Neuron (in vitro differentiated cells): ENCODE measurements around the gene DACT1.
A peak's percentile ranks its signal among the peaks of the same experiment; 100 is the strongest.

Source experiments
- H2AFZ ChIP-seq: one replicate; pipeline ENCODE4 v1.6.1; 2013; ENCODE audit warnings: low read depth, mild to moderate bottlenecking, inconsistent platforms, low read length, moderate library complexity
- H3K27me3 ChIP-seq: one replicate; pipeline ENCODE4 v1.6.1; 2013; ENCODE audit warnings: low read length; ENCODE audit not compliant: insufficient read depth
- H3K36me3 ChIP-seq: one replicate; pipeline ENCODE4 v1.6.1; 2013; ENCODE audit warnings: low read length; ENCODE audit not compliant: insufficient read depth
- H3K4me1 ChIP-seq: one replicate; pipeline ENCODE4 v1.6.1; 2013; ENCODE audit warnings: low read length; ENCODE audit not compliant: insufficient read depth
- H3K4me3 ChIP-seq: 2 replicates; pipeline ENCODE4 v1.5.1; 2013; ENCODE audit warnings: mild to moderate bottlenecking, low read length, moderate library complexity
- H3K9me3 ChIP-seq: one replicate; pipeline ENCODE4 v1.6.1; 2013; ENCODE audit warnings: low read length

Gene DACT1

DNA sequence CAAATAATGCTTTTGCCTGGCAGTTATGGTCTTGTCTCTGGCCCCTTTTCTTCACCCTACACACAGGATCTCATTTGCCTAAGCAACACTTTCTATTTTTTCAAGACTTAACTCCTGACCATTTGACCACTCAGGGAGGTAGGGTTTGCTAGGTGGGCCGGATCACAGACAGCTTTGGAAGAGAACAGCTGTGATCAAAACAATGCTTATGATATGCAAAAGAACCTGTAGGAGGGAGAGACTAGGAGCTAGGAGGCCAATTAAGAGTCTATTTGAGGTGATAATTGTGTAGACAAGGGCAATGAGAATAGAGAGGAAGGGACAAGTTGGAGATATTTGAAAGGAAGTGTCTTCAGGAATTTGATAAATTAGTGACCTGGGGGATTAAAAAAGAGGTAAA lies 12.3 kb upstream of the DACT1 start:
- Histone ChIP-seq H2AFZ (no peak overlapping the region), H3K36me3 (no peaks in the 10 kb centered on the region), H3K4me1 (no peaks in the 10 kb centered on the region), H3K9me3 (no peaks in the 10 kb centered on the region), H3K27me3 (peaks cover 28% of the 10 kb centered on the region), H3K4me3 (no peak overlapping the region)

GRCh38 chr14:58626431-58626831 lies 11.3 kb upstream of the DACT1 start:
- Histone ChIP-seq H3K4me1 (no peaks in the 10 kb centered on the region), H3K36me3 (no peaks in the 10 kb centered on the region), H3K27me3 (peaks cover 37% of the 10 kb centered on the region), H2AFZ (no peak overlapping the region), H3K9me3 (no peaks in the 10 kb centered on the region), H3K4me3 (no peak overlapping the region)

GRCh38 chr14:58628406-58628805 lies 9.4 kb upstream of the DACT1 start:
- Histone ChIP-seq H3K4me1 (no peaks in the 10 kb centered on the region), H3K4me3 (no peak overlapping the region), H2AFZ (no peak overlapping the region), H3K9me3 (no peaks in the 10 kb centered on the region), H3K27me3 (peaks cover 47% of the 10 kb centered on the region), H3K36me3 (no peaks in the 10 kb centered on the region)

DNA sequence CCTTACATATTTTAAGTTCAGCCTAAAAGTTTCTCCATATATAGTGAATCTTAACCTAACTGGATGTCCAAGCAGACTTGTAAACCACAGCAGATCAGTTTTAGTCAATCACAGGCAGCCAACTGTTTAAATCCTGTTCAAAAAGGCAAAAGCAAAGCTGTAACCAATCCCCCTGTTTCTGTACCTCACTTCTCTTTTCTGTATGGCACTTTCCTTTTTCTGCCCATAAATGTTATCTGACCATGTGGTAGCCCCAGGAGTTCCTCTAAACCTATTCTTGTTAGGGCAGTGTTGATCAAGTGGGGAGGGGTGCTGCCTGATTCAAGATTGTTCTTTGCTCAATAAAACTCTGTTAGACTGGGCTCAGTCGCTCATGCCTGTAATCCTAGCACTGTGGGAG lies 8.5 kb upstream of the DACT1 start:
- no peaks in the 10 kb centered on the region for H3K4me1 ChIP-seq
- H3K27me3 ChIP-seq = peaks cover 50% of the 10 kb centered on the region
- H2AFZ ChIP-seq = no peak overlapping the region

GRCh38 chr14:58631732-58632131 lies 6.0 kb upstream of the DACT1 start:
- Histone ChIP-seq H3K36me3 (no peaks in the 10 kb centered on the region), H3K4me1 (no peaks in the 10 kb centered on the region), H3K4me3 (no peak overlapping the region), H3K9me3 (no peaks in the 10 kb centered on the region), H3K27me3 (peaks cover 44% of the 10 kb centered on the region), H2AFZ (no peak overlapping the region)

More for the DNA sequence above, 8.5 kb upstream of the DACT1 start:
- H3K4me3 ChIP-seq = no peak overlapping the region
- no peaks in the 10 kb centered on the region for H3K9me3 ChIP-seq
- no peaks in the 10 kb centered on the region for H3K36me3 ChIP-seq

DNA sequence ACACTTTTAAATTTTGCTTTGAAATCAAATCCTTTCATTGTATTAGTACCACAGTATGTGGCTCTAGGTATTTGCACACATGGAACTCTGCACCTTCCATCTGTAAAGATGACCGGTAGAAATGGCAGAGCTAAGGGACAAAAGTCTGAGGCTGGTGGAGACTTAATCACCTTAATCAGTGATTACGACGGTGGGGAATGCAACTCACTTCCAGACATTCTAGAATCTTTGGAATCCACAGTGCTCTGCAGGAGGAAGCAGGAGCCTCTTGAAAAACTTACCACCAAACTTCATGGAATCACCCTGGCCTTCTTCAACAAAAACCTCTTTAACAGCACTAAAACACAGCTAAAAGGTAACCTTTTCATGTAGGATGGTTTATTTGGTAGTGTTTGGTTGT lies 3.9 kb upstream of the DACT1 start:
- Histone ChIP-seq H3K9me3 (no peaks in the 10 kb centered on the region), H2AFZ (no peak overlapping the region), H3K4me3 (no peak overlapping the region), H3K36me3 (no peaks in the 10 kb centered on the region), H3K4me1 (peaks cover 6% of the 10 kb centered on the region), H3K27me3 (peaks cover 38% of the 10 kb centered on the region)

GRCh38 chr14:58634406-58635090 lies 3.2 kb upstream of the DACT1 start:
- Histone ChIP-seq H2AFZ (no peak overlapping the region), H3K27me3 (peaks cover 38% of the 10 kb centered on the region), H3K4me1 (peaks cover 13% of the 10 kb centered on the region), H3K36me3 (no peaks in the 10 kb centered on the region), H3K9me3 (no peaks in the 10 kb centered on the region), H3K4me3 (no peak overlapping the region)

DNA sequence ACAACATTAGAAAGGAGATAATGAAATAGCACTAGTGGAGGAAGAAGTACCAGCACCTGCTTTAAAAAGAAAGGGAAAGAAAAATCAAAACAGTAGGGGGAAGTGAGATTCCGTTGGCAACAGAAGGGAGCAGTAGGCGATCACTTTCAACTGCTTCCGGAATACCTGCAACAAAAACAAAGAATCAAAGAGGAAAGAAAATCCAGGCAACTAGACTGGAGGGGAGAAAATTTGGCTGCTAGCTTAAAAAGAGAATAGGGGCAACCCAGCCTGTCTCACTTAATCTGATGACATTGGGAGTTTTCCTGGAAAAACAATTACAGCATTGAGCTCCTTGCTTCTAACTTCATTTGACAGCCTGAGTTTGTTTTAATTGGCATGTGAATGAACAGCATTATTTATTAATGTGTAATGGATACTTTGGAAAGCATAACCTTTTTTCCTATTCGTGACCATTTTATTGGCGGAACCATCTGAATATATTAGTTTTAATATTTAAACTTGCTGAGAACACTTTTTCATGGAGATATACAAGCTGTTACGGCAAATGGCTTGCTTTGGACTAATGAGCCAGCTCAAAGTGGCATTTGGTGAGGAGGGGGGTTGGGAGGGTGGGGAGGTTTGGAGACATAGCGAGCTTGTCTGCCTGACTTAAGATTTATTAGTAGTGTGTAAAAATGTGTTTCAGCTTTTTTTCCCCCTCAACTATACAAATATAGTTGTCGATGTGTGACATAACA lies 2.5 kb upstream of the DACT1 start:
- no peaks in the 10 kb centered on the region for H3K9me3 ChIP-seq
- peaks cover 37% of the 10 kb centered on the region for H3K27me3 ChIP-seq
- H3K4me3 ChIP-seq = no peak overlapping the region
- H2AFZ ChIP-seq = no peak overlapping the region
- H3K4me1 ChIP-seq = peaks cover 17% of the 10 kb centered on the region
- H3K36me3 ChIP-seq = no peaks in the 10 kb centered on the region

DNA sequence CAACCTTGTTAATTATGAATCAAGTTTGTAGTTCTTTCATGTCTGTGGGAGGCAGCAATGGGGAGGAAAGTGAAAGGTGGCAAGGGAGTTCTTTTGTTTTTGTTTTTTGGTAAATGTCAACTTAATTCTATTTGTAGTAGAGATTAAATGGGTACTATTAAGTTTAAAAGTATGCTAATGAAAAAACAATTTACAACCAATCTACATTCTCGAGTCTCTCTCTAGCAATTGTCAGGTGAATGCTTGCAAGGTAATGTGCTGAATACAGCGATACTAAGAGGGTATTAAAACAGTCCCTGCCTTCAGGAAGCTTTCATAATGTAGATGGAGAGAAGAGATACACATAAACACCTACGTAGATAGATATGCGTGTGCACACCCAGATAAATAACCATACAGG lies 1.6 kb upstream of the DACT1 start:
- Histone ChIP-seq H3K4me1 (peaks cover 17% of the 10 kb centered on the region), H2AFZ (no peak overlapping the region), H3K36me3 (no peaks in the 10 kb centered on the region), H3K27me3 (peaks cover 30% of the 10 kb centered on the region), H3K9me3 (no peaks in the 10 kb centered on the region), H3K4me3 (no peak overlapping the region)

DNA sequence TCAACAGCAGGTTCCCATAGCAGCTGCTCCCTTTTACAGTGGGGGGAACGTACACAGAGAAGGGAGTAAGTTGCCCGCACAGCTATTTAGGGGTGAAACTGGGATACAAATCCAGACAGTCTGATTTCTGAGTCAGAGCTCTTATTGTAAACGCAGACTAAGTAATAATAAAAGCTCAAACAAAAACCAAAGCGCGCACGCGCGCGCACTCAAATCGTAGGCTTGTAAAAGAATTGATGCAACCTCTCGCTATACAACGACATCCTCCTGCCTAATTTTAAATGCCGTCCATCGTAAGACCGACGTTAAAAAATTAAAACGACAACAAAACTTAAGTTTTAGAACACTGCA lies 747 bp upstream of the DACT1 start:
- Histone ChIP-seq H3K4me1 (peaks cover 17% of the 10 kb centered on the region), H3K36me3 (no peaks in the 10 kb centered on the region), H3K9me3 (no peaks in the 10 kb centered on the region), H3K27me3 (peaks cover 21% of the 10 kb centered on the region), H2AFZ (peak overlapping the region; percentile 94), H3K4me3 (peak overlapping the region; percentile 44)

GRCh38 chr14:58638231-58639197 lies 752 bp downstream of the DACT1 start:
- H3K4me1 ChIP-seq = peaks cover 17% of the 10 kb centered on the region
- peaks cover 16% of the 10 kb centered on the region for H3K27me3 ChIP-seq
- peak overlapping the region; percentile 67 for H3K4me3 ChIP-seq
- no peaks in the 10 kb centered on the region for H3K9me3 ChIP-seq
- peak overlapping the region; percentile 94 for H2AFZ ChIP-seq
- no peaks in the 10 kb centered on the region for H3K36me3 ChIP-seq

DNA sequence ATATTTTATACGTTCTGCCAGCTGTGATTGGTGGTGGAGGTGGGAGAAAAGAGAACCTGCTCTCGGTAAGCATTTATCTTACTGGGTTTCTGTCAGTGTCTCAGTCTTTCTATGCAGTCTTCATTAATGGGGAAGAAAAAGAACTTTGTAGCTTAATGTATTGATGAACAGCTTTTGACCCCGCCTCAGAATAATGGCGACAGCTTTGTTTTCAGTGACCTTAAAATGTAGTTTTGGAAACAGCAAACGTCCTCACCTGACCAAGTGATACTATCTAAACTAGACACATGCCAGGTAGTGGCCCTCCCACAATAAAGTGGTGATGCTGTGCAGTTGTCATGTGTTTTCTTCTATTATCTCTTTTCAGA lies 1.4 kb downstream of the DACT1 start:
- peak overlapping the region; percentile 94 for H2AFZ ChIP-seq
- H3K4me3 ChIP-seq = peak overlapping the region; percentile 67
- H3K4me1 ChIP-seq = peaks cover 17% of the 10 kb centered on the region
- peaks cover 14% of the 10 kb centered on the region for H3K27me3 ChIP-seq
- H3K36me3 ChIP-seq = no peaks in the 10 kb centered on the region
- no peaks in the 10 kb centered on the region for H3K9me3 ChIP-seq
